Mesendoderm (in vitro differentiated cells): ENCODE data around the gene C9orf50.
"Not testable (repeated sequence)": the region's sequence is repeated elsewhere in the genome, so short reads cannot be mapped to it uniquely, and the experiment has no call there.

Experiments
- DNase-seq: peaks from one replicate; pipeline ENCODE4 v3.0.0; 2013
- H2AK5ac ChIP-seq: 2 replicates; pipeline ENCODE4 v1.6.1; 2013; ENCODE audit warnings: low read length, inconsistent platforms
- H2BK120ac ChIP-seq: 2 replicates; pipeline ENCODE4 v1.6.1; 2013; ENCODE audit warnings: low read depth, mild to moderate bottlenecking, low read length, moderate library complexity, mixed read lengths
- H2BK15ac ChIP-seq: replicated peaks from 2 replicates; pipeline ENCODE4 v1.6.1; 2013; ENCODE audit warnings: low read depth, mild to moderate bottlenecking, moderate library complexity
- H2BK5ac ChIP-seq: 2 replicates; pipeline ENCODE4 v1.6.1; 2013; ENCODE audit warnings: low read length, inconsistent platforms
- H3K18ac ChIP-seq: 2 replicates; pipeline ENCODE4 v1.6.1; 2013; ENCODE audit warnings: mild to moderate bottlenecking, low read length, mixed read lengths
- H3K23ac ChIP-seq: one replicate; pipeline ENCODE4 v1.6.1; 2013; ENCODE audit warnings: low read length
- H3K27ac ChIP-seq: 2 replicates; pipeline ENCODE4 v1.5.1; 2013; ENCODE audit warnings: low read depth, mild to moderate bottlenecking, inconsistent platforms, low read length, moderate library complexity
- H3K27me3 ChIP-seq: 2 replicates; pipeline ENCODE4 v1.6.1; 2013; ENCODE audit warnings: low read length, control low read depth, mild to moderate bottlenecking, inconsistent platforms; ENCODE audit not compliant: insufficient read depth, poor library complexity
- H3K36me3 ChIP-seq: 2 replicates; pipeline ENCODE4 v1.6.1; 2013; ENCODE audit warnings: low read length, inconsistent platforms; ENCODE audit not compliant: control insufficient read depth, insufficient read depth
- H3K4ac ChIP-seq: one replicate; pipeline ENCODE4 v1.6.1; 2013; ENCODE audit warnings: low read depth, mild to moderate bottlenecking, low read length, moderate library complexity
- H3K4me1 ChIP-seq: 2 replicates; pipeline ENCODE4 v1.6.1; 2013; ENCODE audit warnings: low read depth, low read length, inconsistent platforms; ENCODE audit not compliant: control insufficient read depth
- H3K4me2 ChIP-seq: 2 replicates; pipeline ENCODE4 v1.6.1; 2013; ENCODE audit warnings: low read length
- H3K4me3 ChIP-seq: 2 replicates; pipeline ENCODE4 v1.5.1; 2013; ENCODE audit warnings: mild to moderate bottlenecking, low read length
- H3K56ac ChIP-seq: one replicate; pipeline ENCODE4 v1.6.1; 2013; ENCODE audit warnings: low read length
- H3K79me1 ChIP-seq: 2 replicates; pipeline ENCODE4 v1.6.1; 2013; ENCODE audit warnings: low read length, inconsistent platforms
- H3K79me2 ChIP-seq: 2 replicates; pipeline ENCODE4 v1.6.1; 2013; ENCODE audit warnings: mild to moderate bottlenecking, low read length; ENCODE audit not compliant: control insufficient read depth, insufficient read depth
- H3K9ac ChIP-seq: 2 replicates; pipeline ENCODE4 v1.6.1; 2013; ENCODE audit warnings: low read length, inconsistent platforms
- H4K5ac ChIP-seq: one replicate; pipeline ENCODE4 v1.6.1; 2013; ENCODE audit warnings: low read length
- H4K8ac ChIP-seq: one replicate; pipeline ENCODE4 v1.6.1; 2013; ENCODE audit warnings: low read depth, mild to moderate bottlenecking, control low read depth, low read length, moderate library complexity
- WGBS: extraction: QIAGEN DNeasy Blood & Tissue Kit; methylation state at CpG from one replicate; pipeline ENCODE4 v1.1.7; 2013; ENCODE audit warnings: low lambda C conversion rate, missing lambda C conversion rate; ENCODE audit not compliant: insufficient coverage; ENCODE audit errors: extremely low coverage; 5-methylcytosine and 5-hydroxymethylcytosine counted together

C9orf50 gene

GRCh38 chr9:129637673-129638439 lies 17.0 kb upstream of the C9orf50 start:
- Histone ChIP-seq H2BK5ac (no peak overlapping the region), H2AK5ac (no peak overlapping the region), H3K27ac (no peak overlapping the region), H4K8ac (no peak overlapping the region), H3K79me2 (peaks cover 23% of the 10 kb centered on the region), H3K4me2 (no peak overlapping the region), H2BK120ac (no peak overlapping the region), H3K56ac (no peak overlapping the region), H3K23ac (no peak overlapping the region), H3K4me1 (peaks cover 3% of the 10 kb centered on the region), H3K4me3 (no peak overlapping the region), H3K36me3 (peaks cover 17% of the 10 kb centered on the region), H3K4ac (no peak overlapping the region), H3K27me3 (no peaks in the 10 kb centered on the region), H4K5ac (no peak overlapping the region), H2BK15ac (no peak overlapping the region), H3K79me1 (peaks cover 23% of the 10 kb centered on the region), H3K18ac (no peak overlapping the region), H3K9ac (no peak overlapping the region)
- no CpG with 5 or more reads among the region's 29 CpGs for WGBS
- no peak for DNase-seq

DNA sequence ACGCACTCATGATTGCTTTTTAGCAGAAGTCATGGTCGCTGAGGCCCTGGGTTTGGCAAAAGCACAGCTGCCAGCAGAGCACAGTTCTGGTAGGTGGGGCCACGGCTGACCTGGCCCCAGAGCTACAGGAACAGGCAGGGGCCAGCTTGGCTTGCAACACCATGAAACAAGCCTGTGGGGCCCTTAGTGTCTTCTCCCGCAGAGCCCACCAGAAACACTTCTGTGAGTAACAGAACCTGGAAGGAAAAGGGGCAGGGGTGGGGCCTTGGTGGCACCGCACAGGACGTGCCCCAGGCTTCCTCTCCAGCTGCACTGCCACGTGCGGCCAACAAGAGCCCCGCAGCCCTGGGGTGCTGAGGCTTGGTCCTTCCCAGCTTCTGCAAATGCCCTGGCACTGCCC lies 16.2 kb upstream of the C9orf50 start:
- peaks cover 23% of the 10 kb centered on the region for H3K79me1 ChIP-seq
- H2AK5ac ChIP-seq = no peak overlapping the region
- no peak overlapping the region for H3K4ac ChIP-seq
- H3K9ac ChIP-seq = no peak overlapping the region
- peaks cover 17% of the 10 kb centered on the region for H3K36me3 ChIP-seq
- H3K4me2 ChIP-seq = no peak overlapping the region
- no peak overlapping the region for H2BK120ac ChIP-seq
- H3K4me1 ChIP-seq = peaks cover 3% of the 10 kb centered on the region
- H3K27ac ChIP-seq = no peak overlapping the region
- no peaks in the 10 kb centered on the region for H3K27me3 ChIP-seq
- H4K8ac ChIP-seq = no peak overlapping the region
- no peak overlapping the region for H2BK5ac ChIP-seq
- no peak overlapping the region for H4K5ac ChIP-seq
- H3K23ac ChIP-seq = no peak overlapping the region
- no peak for DNase-seq
- peaks cover 30% of the 10 kb centered on the region for H3K79me2 ChIP-seq
- H3K18ac ChIP-seq = no peak overlapping the region
- H3K4me3 ChIP-seq = no peak overlapping the region
- H3K56ac ChIP-seq = no peak overlapping the region
- no peak overlapping the region for H2BK15ac ChIP-seq
- no CpG with 5 or more reads among the region's 9 CpGs for WGBS

- not testable (repeated sequence) for DNase-seq, H3K18ac ChIP-seq, H3K9ac ChIP-seq, H4K5ac ChIP-seq, H3K4me2 ChIP-seq, H2BK5ac ChIP-seq, H4K8ac ChIP-seq, H3K4ac ChIP-seq, H3K4me3 ChIP-seq, H3K4me1 ChIP-seq, H2AK5ac ChIP-seq, H2BK120ac ChIP-seq, H3K23ac ChIP-seq, H3K27me3 ChIP-seq, H2BK15ac ChIP-seq, H3K27ac ChIP-seq, H3K56ac ChIP-seq
- peaks cover 35% of the 10 kb centered on the region for H3K79me2 ChIP-seq
- WGBS = no CpG with 5 or more reads among the region's 10 CpGs
- peaks cover 20% of the 10 kb centered on the region for H3K79me1 ChIP-seq
- peaks cover 17% of the 10 kb centered on the region for H3K36me3 ChIP-seq
Observed at GRCh38 chr9:129636343-129636742, 15.4 kb upstream of the C9orf50 start.

DNA sequence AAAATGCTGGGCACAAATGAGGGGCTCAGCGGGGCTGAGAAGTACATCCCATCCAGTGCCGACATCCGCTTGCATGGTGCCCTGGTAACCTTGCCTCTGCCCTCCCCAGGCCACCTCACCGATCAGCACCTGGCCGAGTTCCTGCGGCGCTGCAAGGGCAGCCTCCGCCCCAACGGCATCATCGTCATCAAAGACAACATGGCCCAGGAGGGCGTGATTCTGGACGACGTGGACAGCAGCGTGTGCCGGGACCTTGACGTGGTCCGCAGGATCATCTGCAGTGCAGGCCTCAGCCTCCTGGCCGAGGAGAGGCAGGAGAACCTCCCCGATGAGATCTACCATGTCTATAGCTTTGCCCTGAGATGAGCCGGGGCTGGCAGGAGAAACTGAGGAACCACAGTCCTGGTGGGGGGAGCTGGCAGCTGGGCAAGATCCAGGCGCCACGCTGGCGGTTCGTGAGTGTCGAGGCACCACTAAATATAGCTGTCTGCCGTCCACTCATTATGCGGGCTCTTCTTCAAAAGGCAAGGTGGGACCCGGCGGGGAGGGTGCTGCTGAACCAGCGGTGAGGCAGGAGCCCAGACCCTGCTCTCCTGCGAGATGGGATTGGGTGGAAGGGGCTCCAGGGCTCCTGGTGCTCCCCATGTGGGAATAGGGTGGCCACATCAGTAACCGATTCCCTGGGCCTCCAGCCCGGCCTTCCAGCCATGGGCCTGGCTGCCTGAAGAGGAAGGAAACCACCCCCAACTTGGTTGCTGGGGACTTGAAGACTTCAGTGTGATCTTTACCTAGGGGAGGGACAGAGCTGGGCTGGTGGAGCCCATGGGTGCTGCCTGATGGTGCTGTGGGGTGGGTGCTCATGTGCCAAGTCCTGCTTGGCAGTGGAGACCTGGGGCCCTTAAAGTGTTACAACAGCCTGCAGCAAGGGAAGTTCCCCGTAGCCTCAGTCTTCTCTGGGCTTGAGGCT lies 14.5 kb upstream of the C9orf50 start:
- Histone ChIP-seq H2BK5ac (no peak overlapping the region), H3K36me3 (peaks cover 17% of the 10 kb centered on the region), H3K9ac (no peak overlapping the region), H3K4ac (no peak overlapping the region), H3K27ac (no peak overlapping the region), H3K23ac (no peak overlapping the region), H3K4me1 (peaks cover 4% of the 10 kb centered on the region), H2BK15ac (no peak overlapping the region), H4K8ac (no peak overlapping the region), H2BK120ac (no peak overlapping the region), H3K79me2 (peaks cover 35% of the 10 kb centered on the region), H3K56ac (no peak overlapping the region), H3K4me3 (no peak overlapping the region), H3K4me2 (no peak overlapping the region), H3K79me1 (peaks cover 18% of the 10 kb centered on the region), H3K18ac (no peak overlapping the region), H4K5ac (no peak overlapping the region), H2AK5ac (no peak overlapping the region), H3K27me3 (no peaks in the 10 kb centered on the region)
- no peak for DNase-seq
- no CpG with 5 or more reads among the region's 34 CpGs for WGBS

DNA sequence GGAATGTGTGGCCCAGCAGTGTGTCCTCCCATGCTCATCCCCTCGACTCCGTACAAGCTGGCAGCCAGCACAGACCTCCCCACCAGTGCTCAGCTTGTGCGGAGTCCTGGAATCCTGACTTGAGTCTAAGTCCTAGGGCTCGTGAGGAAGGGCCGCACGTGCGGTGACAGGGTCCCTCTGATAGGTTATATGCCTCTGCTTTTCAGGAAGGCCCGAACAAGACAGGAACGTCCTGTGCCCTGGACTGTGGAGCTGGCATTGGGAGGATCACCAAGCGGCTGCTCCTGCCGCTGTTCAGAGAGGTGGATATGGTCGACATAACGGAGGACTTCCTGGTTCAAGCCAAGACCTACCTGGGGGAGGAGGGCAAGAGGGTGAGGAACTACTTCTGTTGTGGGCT lies 12.9 kb upstream of the C9orf50 start:
- Histone ChIP-seq H3K9ac (no peak overlapping the region), H3K23ac (no peak overlapping the region), H2BK120ac (no peak overlapping the region), H2BK5ac (no peak overlapping the region), H4K8ac (no peak overlapping the region), H3K79me2 (peaks cover 50% of the 10 kb centered on the region), H3K4me3 (no peak overlapping the region), H3K4me1 (peaks cover 5% of the 10 kb centered on the region), H2BK15ac (no peak overlapping the region), H3K4me2 (no peak overlapping the region), H3K4ac (no peak overlapping the region), H3K27ac (no peak overlapping the region), H3K18ac (no peak overlapping the region), H2AK5ac (no peak overlapping the region), H4K5ac (no peak overlapping the region), H3K27me3 (no peaks in the 10 kb centered on the region), H3K36me3 (peaks cover 17% of the 10 kb centered on the region), H3K79me1 (peaks cover 22% of the 10 kb centered on the region), H3K56ac (no peak overlapping the region)
- DNase-seq = no peak
- no CpG with 5 or more reads among the region's 13 CpGs for WGBS
